Endodermal cell (in vitro differentiated cells): ENCODE results near the gene DNAH9. TPM values are rescaled to one million over a fixed set of nuclear protein-coding genes. Genes with fewer than 3 reads are reported as not detected.

ENCODE experiments used
- DNase-seq: peaks from one replicate; pipeline ENCODE4 v3.0.0-alpha.2; 2017
- H3K27ac ChIP-seq: 2 replicates; pipeline ENCODE4 v1.5.1; 2013; ENCODE audit warnings: mild to moderate bottlenecking, low read depth, low read length, moderate library complexity
- H3K27me3 ChIP-seq: 2 replicates; pipeline ENCODE4 v1.6.1; 2013; ENCODE audit warnings: mild to moderate bottlenecking, low read length, moderate library complexity; ENCODE audit not compliant: insufficient read depth, control insufficient read depth, poor library complexity, severe bottlenecking
- H3K36me3 ChIP-seq: 2 replicates; pipeline ENCODE4 v1.7.0; 2013; ENCODE audit warnings: mild to moderate bottlenecking, low read length, moderate library complexity; ENCODE audit not compliant: control insufficient read depth, insufficient read depth
- H3K4me1 ChIP-seq: one replicate; pipeline ENCODE4 v1.7.0; 2013; ENCODE audit warnings: low read length; ENCODE audit not compliant: control insufficient read depth, insufficient read depth
- H3K4me3 ChIP-seq: 2 replicates; pipeline ENCODE4 v1.5.1; 2013; ENCODE audit warnings: mild to moderate bottlenecking, low read length, moderate library complexity
- H3K9ac ChIP-seq: 2 replicates; pipeline ENCODE4 v1.6.1; 2013; ENCODE audit warnings: mild to moderate bottlenecking, low read length, moderate library complexity; ENCODE audit not compliant: poor library complexity, severe bottlenecking; ENCODE audit errors: extremely low read depth
- H3K9me3 ChIP-seq: 2 replicates; pipeline ENCODE4 v1.6.1; 2013; ENCODE audit warnings: mild to moderate bottlenecking, low read length, moderate library complexity; ENCODE audit not compliant: control insufficient read depth
- H3K27ac Mint-ChIP-seq: 2 replicates; pipeline ENCODE4 v1.8.0; 2020; ENCODE audit warnings: mixed read lengths
- H3K27me3 Mint-ChIP-seq: 2 replicates; pipeline ENCODE4 v1.8.0; 2021; ENCODE audit warnings: mild to moderate bottlenecking, mixed read lengths; ENCODE audit not compliant: insufficient read depth
- H3K36me3 Mint-ChIP-seq: 2 replicates; pipeline ENCODE4 v1.8.0; 2020; ENCODE audit warnings: low read depth, mixed read lengths
- H3K4me1 Mint-ChIP-seq: 2 replicates; pipeline ENCODE4 v1.8.0; 2020; ENCODE audit warnings: mixed read lengths
- H3K4me3 Mint-ChIP-seq: 2 replicates; pipeline ENCODE4 v1.8.0; 2020; ENCODE audit warnings: mild to moderate bottlenecking, moderate library complexity, mixed read lengths
- H3K9me3 Mint-ChIP-seq: 2 replicates; pipeline ENCODE4 v1.8.0; 2020; ENCODE audit warnings: mild to moderate bottlenecking, mixed read lengths
- CTCF ChIP-seq: fragments of 200-600 bp; sonication (generic); conservative IDR thresholded peaks from 2 replicates; pipeline ENCODE4 v1.5.0; 2021; ENCODE audit warnings: antibody characterized with exemption, mild to moderate bottlenecking
- WGBS, 2 experiments: methylation state at CpG; one replicate each; pipeline versions ENCODE4 v1.1.5 to v1.1.7; 2013; ENCODE audit warnings: missing lambda C conversion rate in 2 of 2, mixed read lengths in 1 of 2; ENCODE audit not compliant: insufficient coverage in 1 of 2, insufficient read length in 1 of 2; 5-methylcytosine and 5-hydroxymethylcytosine counted together
- total RNA-seq, 2 donors: library from RNA; stranded (reverse); fragmentation: NEBNext Ultra II Directional in 1 of 2; extraction: Animal tissue kit (Norgen Biotek cat#: 25700) in 1 of 2; gene quantifications; 2 replicates in 1 of 2; 3 replicates in 1 of 2; pipeline ENCODE4 v1.2.1, GENCODE V29; 2021

DNAH9 gene
- total RNA-seq, 2 donors from 2014 or later: 0.64 to 1.2 TPM

- no peak for TF ChIP-seq CTCF
- Mint-ChIP-seq H3K4me1 (no peaks in the 10 kb centered on the region), H3K27ac (no peak overlapping the region), H3K36me3 (no peaks in the 10 kb centered on the region), H3K9me3 (no peaks in the 10 kb centered on the region), H3K27me3 (no peaks in the 10 kb centered on the region), H3K4me3 (no peak overlapping the region)
- Histone ChIP-seq H3K9ac (no peak overlapping the region), H3K4me1 (no peaks in the 10 kb centered on the region), H3K9me3 (peaks cover 5% of the 10 kb centered on the region), H3K36me3 (no peaks in the 10 kb centered on the region), H3K27ac (no peak overlapping the region), H3K4me3 (no peak overlapping the region), H3K27me3 (no peaks in the 10 kb centered on the region)
- WGBS, 2 experiments: 89 to 95% methylated on average over 5 of the region's 5 CpGs
- no peak for DNase-seq
Measured at GRCh38 chr17:11917415-11917814, 319.1 kb downstream of the DNAH9 start.

GRCh38 chr17:11921296-11921695, 323.0 kb downstream of the DNAH9 start:
- TF ChIP-seq CTCF: no peak
- H3K4me1 ChIP-seq: no peaks in the 10 kb centered on the region
- no peaks in the 10 kb centered on the region for H3K9me3 ChIP-seq
- peaks cover 3% of the 10 kb centered on the region for H3K9me3 Mint-ChIP-seq
- H3K4me1 Mint-ChIP-seq: peaks cover 10% of the 10 kb centered on the region
- 90 to 95% methylated on average over 3 to 6 of the region's 6 CpGs for WGBS, 2 experiments
- no peak overlapping the region for H3K27ac Mint-ChIP-seq
- H3K4me3 Mint-ChIP-seq: no peak overlapping the region
- H3K36me3 Mint-ChIP-seq: no peaks in the 10 kb centered on the region
- DNase-seq: no peak
- no peaks in the 10 kb centered on the region for H3K27me3 Mint-ChIP-seq
- no peak overlapping the region for H3K4me3 ChIP-seq
- H3K27ac ChIP-seq: no peak overlapping the region
- no peaks in the 10 kb centered on the region for H3K36me3 ChIP-seq
- H3K27me3 ChIP-seq: no peaks in the 10 kb centered on the region
- H3K9ac ChIP-seq: no peak overlapping the region

- H3K27ac ChIP-seq: no peak overlapping the region
- DNase-seq: no peak
- no peaks in the 10 kb centered on the region for H3K27me3 Mint-ChIP-seq
- H3K4me3 Mint-ChIP-seq: no peak overlapping the region
- H3K36me3 Mint-ChIP-seq: no peaks in the 10 kb centered on the region
- H3K9me3 ChIP-seq: no peaks in the 10 kb centered on the region
- H3K4me1 Mint-ChIP-seq: peaks cover 10% of the 10 kb centered on the region
- H3K4me1 ChIP-seq: peaks cover 3% of the 10 kb centered on the region
- H3K27me3 ChIP-seq: no peaks in the 10 kb centered on the region
- H3K27ac Mint-ChIP-seq: no peak overlapping the region
- peaks cover 10% of the 10 kb centered on the region for H3K9me3 Mint-ChIP-seq
- no peaks in the 10 kb centered on the region for H3K36me3 ChIP-seq
- no peak overlapping the region for H3K9ac ChIP-seq
- TF ChIP-seq CTCF: peak; percentile 56
- H3K4me3 ChIP-seq: no peak overlapping the region
- WGBS, 2 experiments: 100% methylated on average over 1 of the region's 1 CpG; no CpG with 5 or more reads in 1 of the 2 experiments
Measured at GRCh38 chr17:11922638-11923037, 324.4 kb downstream of the DNAH9 start.
